MCF 10A (cell line): ENCODE results near the gene NR1H2. TPM values are rescaled to one million over a fixed set of nuclear protein-coding genes. Genes with fewer than 3 reads are reported as not detected.

Experiments used
- BruUV-seq: library from RNA; stranded (reverse); fragments of 400-500 nt; replicated peaks from 2 replicates; lab custom pipeline; 2021; lab: Mats Ljungman, UMichigan
- CTCF ChIA-PET: fragments of 300-600 bp; sonication (Branson Sonifier 250); formaldehyde crosslinking; extraction: SDS; loops from one replicate; lab custom pipeline; 2021; ENCODE audit warnings: antibody characterized with exemption, inconsistent platforms; lab: Yijun Ruan, JAX
- POLR2A ChIA-PET: fragments of 300-600, 350-650 bp; sonication (Branson Sonifier 250); formaldehyde crosslinking; extraction: SDS; loops from one replicate; lab custom pipeline; 2020; ENCODE audit warnings: antibody characterized with exemption, inconsistent platforms; lab: Yijun Ruan, JAX
- DNase-seq: peaks from one replicate; pipeline ENCODE4 v3.0.0-alpha.2; 2018; ENCODE audit not compliant: unreplicated experiment
- H3K27ac Mint-ChIP-seq: one replicate; pipeline ENCODE4 v1.8.0; 2022; ENCODE audit warnings: mild to moderate bottlenecking, low read depth, mixed read lengths; ENCODE audit not compliant: unreplicated experiment
- H3K27me3 Mint-ChIP-seq: one replicate; pipeline ENCODE4 v1.8.0; 2022; ENCODE audit warnings: mixed read lengths; ENCODE audit not compliant: insufficient read depth, unreplicated experiment
- H3K36me3 Mint-ChIP-seq: one replicate; pipeline ENCODE4 v1.8.0; 2022; ENCODE audit warnings: mild to moderate bottlenecking, moderate library complexity, mixed read lengths; ENCODE audit not compliant: insufficient read depth, unreplicated experiment
- H3K4me1 Mint-ChIP-seq: one replicate; pipeline ENCODE4 v1.8.0; 2022; ENCODE audit warnings: mixed read lengths; ENCODE audit not compliant: insufficient read depth, unreplicated experiment
- H3K4me3 Mint-ChIP-seq: one replicate; pipeline ENCODE4 v1.8.0; 2022; ENCODE audit warnings: mild to moderate bottlenecking, moderate library complexity, mixed read lengths; ENCODE audit not compliant: unreplicated experiment
- H3K9me3 Mint-ChIP-seq: one replicate; pipeline ENCODE4 v1.8.0; 2022; ENCODE audit warnings: mixed read lengths; ENCODE audit not compliant: unreplicated experiment
- intact Hi-C: fragments of 100-400 bp; cut with micrococcal nuclease; formaldehyde crosslinking; loops from 2 replicates; pipeline ENCODE4 v1.14.1; 2022
- total RNA-seq: library from RNA; stranded (reverse); gene quantifications from 2 replicates; pipeline ENCODE4 v1.2.3, GENCODE V29; 2022
- TF ChIP-seq, protein P1 (sequence below): fragments of 200-600 bp; IDR thresholded peaks from one replicate; pipeline ENCODE4 v1.8.0; 2022; ENCODE audit warnings: antibody characterized with exemption, mild to moderate bottlenecking; ENCODE audit not compliant: unreplicated experiment

NR1H2 gene
- total RNA-seq, 1 experiment from 2014 or later: 62.0 TPM

DNA sequence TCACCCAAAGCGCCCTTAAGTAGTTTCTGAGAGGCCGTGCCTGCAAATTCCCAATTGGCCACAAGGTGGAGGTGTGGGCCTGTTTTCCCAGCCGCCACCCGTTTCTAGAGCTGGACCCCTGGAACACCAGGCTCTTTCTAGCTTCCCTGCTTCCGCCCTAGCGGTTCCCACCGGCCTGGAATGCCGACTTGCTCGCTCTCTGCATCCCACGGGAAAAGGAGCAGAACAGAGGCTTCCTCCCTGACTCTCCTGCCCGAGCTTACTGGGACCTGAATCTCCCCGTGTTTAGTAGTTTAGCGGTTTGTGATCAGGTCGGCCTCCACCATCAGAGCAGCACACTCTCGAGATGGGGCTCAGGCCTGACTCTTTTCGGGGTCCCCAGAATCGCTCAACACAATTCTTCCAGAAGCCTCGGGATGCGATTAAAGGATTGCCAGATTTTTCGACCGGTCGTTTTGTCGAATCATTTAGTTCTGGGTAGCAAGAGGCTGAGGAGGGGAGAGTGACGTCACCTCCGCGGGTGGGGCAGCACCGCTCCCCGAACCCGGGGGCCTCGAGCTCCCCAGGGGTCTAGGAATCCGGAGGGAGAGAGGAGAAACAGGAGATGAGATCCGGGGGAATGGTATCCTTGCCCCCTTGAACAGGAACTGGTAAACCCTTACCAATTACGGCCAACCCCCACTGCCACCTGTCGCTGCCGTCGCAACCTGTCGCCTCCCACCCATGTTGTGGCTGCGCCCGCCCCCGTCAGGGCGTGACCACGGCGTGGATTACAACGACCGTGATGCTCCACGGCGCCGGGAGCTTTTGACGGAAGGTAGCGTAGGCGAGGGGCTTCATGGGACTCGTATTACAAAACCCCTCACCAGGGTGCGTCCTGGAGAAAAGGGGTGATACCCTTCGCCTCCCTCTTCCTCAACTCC lies 18.8 kb upstream of the NR1H2 start:
- no peaks in the 10 kb centered on the region for H3K9me3 Mint-ChIP-seq
- H3K36me3 Mint-ChIP-seq: no peaks in the 10 kb centered on the region
- peak overlapping the region; percentile 67 for H3K4me3 Mint-ChIP-seq
- no peaks in the 10 kb centered on the region for H3K4me1 Mint-ChIP-seq
- CTCF ChIA-PET: interaction anchor here (0.6 to 2.7 kb wide), 28 partner anchors 8 to 1140 kb away, joined by 3 to 27 read pairs (median 4); partner anchors contain the start of gene NAPSA
- H3K27ac Mint-ChIP-seq: no peak overlapping the region
- no TSS peak for BruUV-seq
- TF ChIP-seq, protein P1, sequence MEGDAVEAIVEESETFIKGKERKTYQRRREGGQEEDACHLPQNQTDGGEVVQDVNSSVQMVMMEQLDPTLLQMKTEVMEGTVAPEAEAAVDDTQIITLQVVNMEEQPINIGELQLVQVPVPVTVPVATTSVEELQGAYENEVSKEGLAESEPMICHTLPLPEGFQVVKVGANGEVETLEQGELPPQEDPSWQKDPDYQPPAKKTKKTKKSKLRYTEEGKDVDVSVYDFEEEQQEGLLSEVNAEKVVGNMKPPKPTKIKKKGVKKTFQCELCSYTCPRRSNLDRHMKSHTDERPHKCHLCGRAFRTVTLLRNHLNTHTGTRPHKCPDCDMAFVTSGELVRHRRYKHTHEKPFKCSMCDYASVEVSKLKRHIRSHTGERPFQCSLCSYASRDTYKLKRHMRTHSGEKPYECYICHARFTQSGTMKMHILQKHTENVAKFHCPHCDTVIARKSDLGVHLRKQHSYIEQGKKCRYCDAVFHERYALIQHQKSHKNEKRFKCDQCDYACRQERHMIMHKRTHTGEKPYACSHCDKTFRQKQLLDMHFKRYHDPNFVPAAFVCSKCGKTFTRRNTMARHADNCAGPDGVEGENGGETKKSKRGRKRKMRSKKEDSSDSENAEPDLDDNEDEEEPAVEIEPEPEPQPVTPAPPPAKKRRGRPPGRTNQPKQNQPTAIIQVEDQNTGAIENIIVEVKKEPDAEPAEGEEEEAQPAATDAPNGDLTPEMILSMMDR: peak; percentile 87
- H3K27me3 Mint-ChIP-seq: no peaks in the 10 kb centered on the region
- POLR2A ChIA-PET: interaction anchor here (0.5 to 0.8 kb wide), 3 partner anchors 120 to 811 kb away, joined by 3 to 4 read pairs (median 3); no protein-coding TSS in a partner anchor
- peak; percentile 61 for DNase-seq
- intact Hi-C loops: loop anchor here (1.0 to 2.0 kb wide), 2 partner anchors 103 to 565 kb away; no protein-coding TSS in a partner anchor

DNA sequence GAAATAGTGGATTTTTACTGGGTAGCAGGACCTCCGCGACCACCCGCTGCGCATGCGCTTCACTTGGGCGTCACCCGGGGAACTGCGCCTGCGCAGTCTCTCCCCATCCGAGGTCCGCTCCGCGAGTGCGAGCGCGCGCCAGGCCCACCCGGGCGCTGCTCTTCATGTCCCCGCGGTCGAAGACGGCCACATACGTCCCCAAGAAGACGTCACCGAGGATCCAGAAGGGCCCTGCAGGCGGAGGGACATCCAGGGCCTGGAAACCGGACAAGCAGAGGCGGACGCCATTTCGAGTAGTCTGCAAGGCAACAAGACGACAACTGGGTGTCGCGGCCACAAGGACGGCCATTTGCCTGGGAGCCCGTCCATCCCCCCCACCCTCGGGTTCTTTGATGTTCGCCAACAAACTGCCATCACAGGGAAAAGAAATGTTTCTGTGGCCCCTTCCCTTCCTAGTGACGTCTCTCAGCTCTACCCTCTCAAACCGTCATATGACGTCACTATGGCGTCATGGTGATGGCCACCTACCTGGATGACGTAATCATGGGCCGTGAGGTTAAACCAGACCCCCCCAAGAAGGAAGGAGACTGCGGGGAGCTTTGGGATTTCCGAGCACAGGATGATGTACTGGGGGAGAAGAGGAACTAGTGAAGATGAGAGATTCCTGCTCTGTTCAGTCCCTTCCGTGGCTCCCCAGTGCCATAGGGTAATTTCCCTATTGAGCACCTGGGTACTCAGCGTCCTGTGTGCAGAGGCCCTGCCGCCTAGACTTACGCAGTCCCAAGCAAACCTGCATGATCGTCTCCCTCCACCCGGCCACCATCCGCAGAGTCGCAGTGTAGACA lies 17.6 kb upstream of the NR1H2 start:
- intact Hi-C loops: no loop called here
- ChIA-PET POLR2A (no interaction called here), CTCF (interaction anchor here (0.6 to 2.7 kb wide), 7 partner anchors 10 to 428 kb away, joined by 3 to 27 read pairs (median 5); no protein-coding TSS in a partner anchor)
- no peaks in the 10 kb centered on the region for H3K9me3 Mint-ChIP-seq
- H3K4me1 Mint-ChIP-seq: peaks cover 4% of the 10 kb centered on the region
- no peak overlapping the region for H3K27ac Mint-ChIP-seq
- TF ChIP-seq, protein P1: no peak
- no TSS peak for BruUV-seq
- DNase-seq: no peak
- no peak overlapping the region for H3K4me3 Mint-ChIP-seq
- no peaks in the 10 kb centered on the region for H3K36me3 Mint-ChIP-seq
- peaks cover 11% of the 10 kb centered on the region for H3K27me3 Mint-ChIP-seq

DNA sequence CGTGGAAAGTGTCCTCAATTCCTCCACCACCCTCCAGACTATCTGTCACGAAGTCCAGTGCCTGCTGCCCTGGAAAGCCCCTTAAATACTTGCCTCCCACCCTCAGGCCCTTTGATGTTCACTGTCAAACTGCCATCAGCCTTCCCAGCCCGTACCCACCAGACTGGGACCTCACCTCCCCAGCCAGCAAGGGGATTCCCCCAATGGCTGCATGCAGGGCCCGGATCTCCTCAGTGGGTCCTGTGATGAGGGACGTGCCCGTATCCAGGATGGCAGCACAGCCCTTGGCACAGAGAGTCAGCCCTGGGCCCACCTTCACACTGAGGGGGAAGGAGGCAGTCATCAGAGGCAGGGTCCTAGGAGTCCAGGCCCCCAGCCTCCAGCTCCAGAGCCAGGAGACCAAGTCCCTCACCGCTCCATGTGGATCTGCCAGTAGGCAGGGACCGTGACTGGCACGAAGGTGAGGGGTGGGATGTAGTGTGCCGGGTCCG lies 16.9 kb upstream of the NR1H2 start:
- BruUV-seq: no TSS peak
- POLR2A ChIA-PET: no interaction called here
- no peak for DNase-seq
- H3K9me3 Mint-ChIP-seq: no peaks in the 10 kb centered on the region
- H3K36me3 Mint-ChIP-seq: no peaks in the 10 kb centered on the region
- intact Hi-C loops: no loop called here
- CTCF ChIA-PET: interaction anchor here (0.6 kb wide), 1 partner anchor 38 kb away, joined by 5 read pairs; no protein-coding TSS in a partner anchor
- H3K4me1 Mint-ChIP-seq: peaks cover 4% of the 10 kb centered on the region
- H3K4me3 Mint-ChIP-seq: no peak overlapping the region
- no peak overlapping the region for H3K27ac Mint-ChIP-seq
- TF ChIP-seq, protein P1: no peak
- H3K27me3 Mint-ChIP-seq: peaks cover 11% of the 10 kb centered on the region
